Measurements from ENCODE around the gene GNAS. TPM values are rescaled to one million over a fixed set of nuclear protein-coding genes. Genes with fewer than 3 reads are reported as not detected.
A peak's percentile ranks its signal among the peaks of the same experiment; 100 is the strongest.

Gene GNAS
- total and polyA plus RNA-seq, 10 of the 15 experiments (the other 5 are each of a cell fraction or from before 2014, with no cell fraction given) = 209 to 950 (median 394) TPM

DNA sequence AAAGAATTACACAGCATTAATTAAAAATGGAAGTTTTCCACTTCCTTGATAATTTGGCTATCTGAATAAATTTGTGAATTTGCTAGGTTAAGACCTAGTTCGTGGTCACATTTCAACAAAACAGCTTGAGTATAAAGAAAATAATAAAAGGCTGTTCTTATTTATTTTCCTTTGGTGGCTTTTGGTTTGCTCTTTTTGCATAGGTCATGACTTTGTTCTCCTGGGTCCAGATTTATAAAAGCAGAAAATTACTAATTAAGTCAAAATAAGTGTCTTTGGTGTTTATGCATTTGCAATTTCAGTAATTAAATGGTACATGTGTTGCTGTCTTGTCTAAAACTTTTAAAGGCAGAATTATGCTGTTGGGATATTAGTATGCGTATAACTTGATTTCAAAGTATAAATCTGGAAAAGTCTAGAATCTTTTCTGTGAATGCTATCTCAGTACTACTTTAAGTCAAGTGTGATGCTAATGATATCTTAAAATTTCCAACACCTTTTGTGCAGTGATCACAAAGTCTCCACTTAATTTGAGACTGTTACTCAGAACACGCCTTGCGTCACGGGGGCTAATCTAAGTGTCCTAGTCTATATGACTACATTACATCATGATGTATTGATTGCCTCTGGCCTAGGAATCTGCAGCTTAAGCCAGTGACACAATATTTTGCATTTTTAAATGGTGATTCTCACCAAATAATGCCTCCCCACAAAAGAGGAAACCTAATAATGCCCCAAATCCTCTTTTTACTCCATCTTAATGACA is 41.0 kb downstream of the GNAS start (continued):
- TF ChIP-seq, protein P1, sequence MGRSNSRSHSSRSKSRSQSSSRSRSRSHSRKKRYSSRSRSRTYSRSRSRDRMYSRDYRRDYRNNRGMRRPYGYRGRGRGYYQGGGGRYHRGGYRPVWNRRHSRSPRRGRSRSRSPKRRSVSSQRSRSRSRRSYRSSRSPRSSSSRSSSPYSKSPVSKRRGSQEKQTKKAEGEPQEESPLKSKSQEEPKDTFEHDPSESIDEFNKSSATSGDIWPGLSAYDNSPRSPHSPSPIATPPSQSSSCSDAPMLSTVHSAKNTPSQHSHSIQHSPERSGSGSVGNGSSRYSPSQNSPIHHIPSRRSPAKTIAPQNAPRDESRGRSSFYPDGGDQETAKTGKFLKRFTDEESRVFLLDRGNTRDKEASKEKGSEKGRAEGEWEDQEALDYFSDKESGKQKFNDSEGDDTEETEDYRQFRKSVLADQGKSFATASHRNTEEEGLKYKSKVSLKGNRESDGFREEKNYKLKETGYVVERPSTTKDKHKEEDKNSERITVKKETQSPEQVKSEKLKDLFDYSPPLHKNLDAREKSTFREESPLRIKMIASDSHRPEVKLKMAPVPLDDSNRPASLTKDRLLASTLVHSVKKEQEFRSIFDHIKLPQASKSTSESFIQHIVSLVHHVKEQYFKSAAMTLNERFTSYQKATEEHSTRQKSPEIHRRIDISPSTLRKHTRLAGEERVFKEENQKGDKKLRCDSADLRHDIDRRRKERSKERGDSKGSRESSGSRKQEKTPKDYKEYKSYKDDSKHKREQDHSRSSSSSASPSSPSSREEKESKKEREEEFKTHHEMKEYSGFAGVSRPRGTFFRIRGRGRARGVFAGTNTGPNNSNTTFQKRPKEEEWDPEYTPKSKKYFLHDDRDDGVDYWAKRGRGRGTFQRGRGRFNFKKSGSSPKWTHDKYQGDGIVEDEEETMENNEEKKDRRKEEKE (IDR thresholded peaks at IDR 0.05) = no peak
- TF ChIP-seq STAT1 (conservative IDR thresholded peaks at IDR 0.05) (no peak), EGR1 (IDR thresholded peaks at IDR 0.05; ENCODE audit: borderline replicate concordance in 1 of 2, low read depth in 2 of 2, low read length in 2 of 2) (no peak), JUNB (IDR thresholded peaks at IDR 0.05) (peak; percentile 48; the same call in 1 of the 2 replicates), SREBF1 (IDR thresholded peaks at IDR 0.05; ENCODE audit: low read length) (no peak), RAD21 (IDR thresholded peaks at IDR 0.05; ENCODE audit: insufficient read depth, low read depth, low read length) (no peak), FOXK2 (IDR thresholded peaks at IDR 0.05) (no peak), PML (IDR thresholded peaks at IDR 0.05; ENCODE audit: low read length) (no peak), NR2C1 (IDR thresholded peaks at IDR 0.05) (no peak), KAT2A (conservative IDR thresholded peaks at IDR 0.05; ENCODE audit: control insufficient read depth, low read depth, low read length) (no peak), ASH2L (IDR thresholded peaks at IDR 0.05; ENCODE audit: borderline replicate concordance, low read depth) (no peak), ZZZ3 (IDR thresholded peaks at IDR 0.05; ENCODE audit: control insufficient read depth, insufficient read length, low read depth) (no peak), YY1 (IDR thresholded peaks at IDR 0.05; ENCODE audit: low read depth, low read length) (no peak), IKZF1 (conservative IDR thresholded peaks at IDR 0.05) (no peak), POLR2A (IDR thresholded peaks at IDR 0.05; ENCODE audit: low read depth, low read length) (no peak), CHD1 (IDR thresholded peaks at IDR 0.05; ENCODE audit: low read depth, low read length) (no peak), ZNF217 (IDR thresholded peaks at IDR 0.05) (no peak)
- TF ChIP-seq, protein P2, sequence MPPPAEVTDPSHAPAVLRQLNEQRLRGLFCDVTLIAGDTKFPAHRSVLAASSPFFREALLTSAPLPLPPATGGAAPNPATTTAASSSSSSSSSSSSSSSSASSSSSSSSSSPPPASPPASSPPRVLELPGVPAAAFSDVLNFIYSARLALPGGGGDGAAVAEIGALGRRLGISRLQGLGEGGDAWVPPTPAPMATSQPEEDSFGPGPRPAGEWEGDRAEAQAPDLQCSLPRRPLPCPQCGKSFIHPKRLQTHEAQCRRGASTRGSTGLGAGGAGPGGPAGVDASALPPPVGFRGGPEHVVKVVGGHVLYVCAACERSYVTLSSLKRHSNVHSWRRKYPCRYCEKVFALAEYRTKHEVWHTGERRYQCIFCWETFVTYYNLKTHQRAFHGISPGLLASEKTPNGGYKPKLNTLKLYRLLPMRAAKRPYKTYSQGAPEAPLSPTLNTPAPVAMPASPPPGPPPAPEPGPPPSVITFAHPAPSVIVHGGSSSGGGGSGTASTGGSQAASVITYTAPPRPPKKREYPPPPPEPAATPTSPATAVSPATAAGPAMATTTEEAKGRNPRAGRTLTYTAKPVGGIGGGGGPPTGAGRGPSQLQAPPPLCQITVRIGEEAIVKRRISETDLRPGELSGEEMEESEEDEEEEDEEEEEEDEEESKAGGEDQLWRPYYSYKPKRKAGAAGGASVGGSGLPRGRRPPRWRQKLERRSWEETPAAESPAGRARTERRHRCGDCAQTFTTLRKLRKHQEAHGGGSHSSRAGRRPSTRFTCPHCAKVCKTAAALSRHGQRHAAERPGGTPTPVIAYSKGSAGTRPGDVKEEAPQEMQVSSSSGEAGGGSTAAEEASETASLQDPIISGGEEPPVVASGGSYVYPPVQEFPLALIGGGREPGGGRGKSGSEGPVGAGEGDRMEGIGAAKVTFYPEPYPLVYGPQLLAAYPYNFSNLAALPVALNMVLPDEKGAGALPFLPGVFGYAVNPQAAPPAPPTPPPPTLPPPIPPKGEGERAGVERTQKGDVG (CRISPR knock-in tag; IDR thresholded peaks at IDR 0.05) = no peak
- TF ChIP-seq, protein P3, sequence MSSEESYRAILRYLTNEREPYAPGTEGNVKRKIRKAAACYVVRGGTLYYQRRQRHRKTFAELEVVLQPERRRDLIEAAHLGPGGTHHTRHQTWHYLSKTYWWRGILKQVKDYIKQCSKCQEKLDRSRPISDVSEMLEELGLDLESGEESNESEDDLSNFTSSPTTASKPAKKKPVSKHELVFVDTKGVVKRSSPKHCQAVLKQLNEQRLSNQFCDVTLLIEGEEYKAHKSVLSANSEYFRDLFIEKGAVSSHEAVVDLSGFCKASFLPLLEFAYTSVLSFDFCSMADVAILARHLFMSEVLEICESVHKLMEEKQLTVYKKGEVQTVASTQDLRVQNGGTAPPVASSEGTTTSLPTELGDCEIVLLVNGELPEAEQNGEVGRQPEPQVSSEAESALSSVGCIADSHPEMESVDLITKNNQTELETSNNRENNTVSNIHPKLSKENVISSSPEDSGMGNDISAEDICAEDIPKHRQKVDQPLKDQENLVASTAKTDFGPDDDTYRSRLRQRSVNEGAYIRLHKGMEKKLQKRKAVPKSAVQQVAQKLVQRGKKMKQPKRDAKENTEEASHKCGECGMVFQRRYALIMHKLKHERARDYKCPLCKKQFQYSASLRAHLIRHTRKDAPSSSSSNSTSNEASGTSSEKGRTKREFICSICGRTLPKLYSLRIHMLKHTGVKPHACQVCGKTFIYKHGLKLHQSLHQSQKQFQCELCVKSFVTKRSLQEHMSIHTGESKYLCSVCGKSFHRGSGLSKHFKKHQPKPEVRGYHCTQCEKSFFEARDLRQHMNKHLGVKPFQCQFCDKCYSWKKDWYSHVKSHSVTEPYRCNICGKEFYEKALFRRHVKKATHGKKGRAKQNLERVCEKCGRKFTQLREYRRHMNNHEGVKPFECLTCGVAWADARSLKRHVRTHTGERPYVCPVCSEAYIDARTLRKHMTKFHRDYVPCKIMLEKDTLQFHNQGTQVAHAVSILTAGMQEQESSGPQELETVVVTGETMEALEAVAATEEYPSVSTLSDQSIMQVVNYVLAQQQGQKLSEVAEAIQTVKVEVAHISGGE (CRISPR knock-in tag; IDR thresholded peaks at IDR 0.05) = no peak
- TF ChIP-seq, protein P4, sequence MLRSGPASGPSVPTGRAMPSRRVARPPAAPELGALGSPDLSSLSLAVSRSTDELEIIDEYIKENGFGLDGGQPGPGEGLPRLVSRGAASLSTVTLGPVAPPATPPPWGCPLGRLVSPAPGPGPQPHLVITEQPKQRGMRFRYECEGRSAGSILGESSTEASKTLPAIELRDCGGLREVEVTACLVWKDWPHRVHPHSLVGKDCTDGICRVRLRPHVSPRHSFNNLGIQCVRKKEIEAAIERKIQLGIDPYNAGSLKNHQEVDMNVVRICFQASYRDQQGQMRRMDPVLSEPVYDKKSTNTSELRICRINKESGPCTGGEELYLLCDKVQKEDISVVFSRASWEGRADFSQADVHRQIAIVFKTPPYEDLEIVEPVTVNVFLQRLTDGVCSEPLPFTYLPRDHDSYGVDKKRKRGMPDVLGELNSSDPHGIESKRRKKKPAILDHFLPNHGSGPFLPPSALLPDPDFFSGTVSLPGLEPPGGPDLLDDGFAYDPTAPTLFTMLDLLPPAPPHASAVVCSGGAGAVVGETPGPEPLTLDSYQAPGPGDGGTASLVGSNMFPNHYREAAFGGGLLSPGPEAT (IDR thresholded peaks at IDR 0.05; ENCODE audit: low read depth) = 0 out of 2 replicates have a peak, but pooled peaks have one; percentile 39
